ENCODE measurements around the gene DAPK3.

The DAPK3 gene

DNA sequence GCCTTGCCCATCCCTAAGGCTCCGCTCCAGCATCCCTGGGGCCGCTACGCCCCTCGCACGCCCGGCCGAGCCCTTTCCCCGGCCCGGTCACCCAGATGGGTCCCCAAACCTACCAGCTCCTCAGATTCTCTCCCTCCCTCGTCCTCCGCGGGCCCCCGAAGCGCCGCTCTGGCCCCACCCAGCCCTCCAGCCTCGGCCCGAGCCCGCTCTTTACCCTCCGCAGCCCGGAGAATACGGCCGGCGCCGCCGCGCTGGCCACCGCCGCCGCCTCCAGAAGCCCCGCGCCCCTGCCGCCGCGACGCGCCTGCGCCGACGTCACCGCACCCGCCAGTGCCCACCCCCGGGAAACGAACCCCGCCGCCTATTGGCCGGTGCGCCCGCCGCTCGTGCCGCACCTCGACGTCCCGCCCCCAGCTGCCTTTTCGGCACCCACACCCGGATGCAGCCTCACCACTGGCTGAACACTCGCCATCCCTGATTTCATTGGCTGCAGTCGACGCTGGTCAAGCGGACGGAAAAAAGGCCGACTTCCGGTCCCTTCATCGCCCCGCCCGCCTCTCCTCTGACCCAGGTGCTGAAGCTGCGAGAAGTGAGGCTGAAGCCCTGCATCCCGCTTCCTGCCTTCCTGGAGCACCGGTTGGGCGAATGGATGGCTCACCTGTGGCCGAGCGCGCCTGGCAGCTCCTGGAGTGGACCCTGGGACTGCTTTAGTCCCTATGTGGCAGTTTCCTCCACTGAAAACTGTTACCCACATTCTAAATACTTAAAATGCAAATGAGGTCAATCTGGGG, at the start of gene DAPK3:
Gene DAPK3, minus strand, starts transcription at position 292 of the 791 bp plus-strand sequence. CDS start 1,364 bp downstream, outside the sequence.
- Mint-ChIP-seq H3K4me1 (peaks cover 18 to 43% of the 10 kb centered on the region in 2 donors), H3K36me3 (peaks cover 14 to 28% of the 10 kb centered on the region in 2 donors), H3K27ac (peak within 1 kb of the TSS; percentile 56), H3K9me3 (no peaks in the 10 kb centered on the region), H3K4me3 (peak within 1 kb of the TSS; percentile 97 to 98), H3K27me3 (no peaks in the 10 kb centered on the region)
- ATAC-seq (replicated peaks) (peak; percentile 93 to 95), DNase-seq (peak; percentile 95)

DNA sequence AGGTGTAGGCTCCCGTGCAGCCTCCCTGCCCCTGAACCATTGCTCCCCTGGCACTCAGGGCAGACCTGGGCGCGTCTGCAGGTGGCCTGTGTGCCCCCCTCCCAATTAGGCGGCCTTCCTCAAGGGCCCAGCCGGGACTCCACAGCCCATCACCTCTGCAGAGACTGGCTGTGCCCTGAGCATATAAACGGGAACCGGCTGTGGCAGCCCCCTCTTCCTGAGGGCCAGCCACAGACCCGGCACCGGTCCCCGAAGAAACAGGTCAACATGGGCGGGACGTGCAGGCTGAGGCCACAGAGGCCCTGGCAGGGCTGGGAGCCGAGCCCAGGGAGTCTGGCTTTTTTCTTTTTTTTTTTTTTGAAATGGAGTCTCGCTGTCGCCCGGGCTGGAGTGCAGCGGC, 48.7 kb upstream of the DAPK3 start:
- H3K27me3 Mint-ChIP-seq: no peaks in the 10 kb centered on the region
- ATAC-seq (replicated peaks): no peak
- peaks cover 28 to 45% of the 10 kb centered on the region in 2 donors for H3K36me3 Mint-ChIP-seq
- no peak overlapping the region for H3K4me3 Mint-ChIP-seq
- no peaks in the 10 kb centered on the region for H3K9me3 Mint-ChIP-seq
- peaks cover 17 to 28% of the 10 kb centered on the region in 2 donors for H3K4me1 Mint-ChIP-seq
- DNase-seq: no peak
- H3K27ac Mint-ChIP-seq: no peak overlapping the region

GRCh38 chr19:4018775-4019504, 48.0 kb upstream of the DAPK3 start:
- DNase-seq: no peak
- H3K4me1 Mint-ChIP-seq: peaks cover 16 to 33% of the 10 kb centered on the region in 2 donors
- peaks cover 28 to 49% of the 10 kb centered on the region in 2 donors for H3K36me3 Mint-ChIP-seq
- no peak overlapping the region for H3K4me3 Mint-ChIP-seq
- ATAC-seq (replicated peaks): no peak
- no peak overlapping the region for H3K27ac Mint-ChIP-seq
- H3K9me3 Mint-ChIP-seq: no peaks in the 10 kb centered on the region
- no peaks in the 10 kb centered on the region for H3K27me3 Mint-ChIP-seq

DNA sequence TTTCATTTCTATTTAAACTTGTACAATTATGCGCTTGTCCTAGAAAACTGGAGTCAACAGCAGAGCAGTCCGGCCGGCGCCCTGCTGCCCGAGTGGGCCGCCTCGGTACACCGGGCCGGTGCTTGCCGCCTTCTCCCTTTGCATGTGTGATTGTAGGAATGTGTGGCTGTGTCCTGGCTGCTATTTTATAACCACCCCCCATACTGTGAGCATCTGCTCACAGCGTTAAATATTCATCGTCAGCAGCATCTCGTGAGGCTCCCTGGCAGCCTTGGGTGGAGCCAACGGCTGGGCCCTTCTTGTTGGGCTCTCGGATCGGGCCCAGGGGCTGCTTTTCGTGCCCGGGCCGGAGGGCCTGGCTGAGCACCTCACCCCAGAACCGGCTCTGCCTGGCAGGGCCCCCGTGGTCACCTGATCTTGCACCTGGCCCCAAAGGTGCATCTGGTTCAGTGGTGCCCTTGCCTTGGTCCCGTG, 47.3 kb upstream of the DAPK3 start:
- Mint-ChIP-seq H3K4me3 (no peak overlapping the region), H3K36me3 (peaks cover 25 to 49% of the 10 kb centered on the region in 2 donors), H3K27ac (no peak overlapping the region), H3K27me3 (no peaks in the 10 kb centered on the region), H3K9me3 (no peaks in the 10 kb centered on the region), H3K4me1 (peaks cover 15 to 35% of the 10 kb centered on the region in 2 donors)
- ATAC-seq (replicated peaks) (no peak), DNase-seq (no peak)

DNA sequence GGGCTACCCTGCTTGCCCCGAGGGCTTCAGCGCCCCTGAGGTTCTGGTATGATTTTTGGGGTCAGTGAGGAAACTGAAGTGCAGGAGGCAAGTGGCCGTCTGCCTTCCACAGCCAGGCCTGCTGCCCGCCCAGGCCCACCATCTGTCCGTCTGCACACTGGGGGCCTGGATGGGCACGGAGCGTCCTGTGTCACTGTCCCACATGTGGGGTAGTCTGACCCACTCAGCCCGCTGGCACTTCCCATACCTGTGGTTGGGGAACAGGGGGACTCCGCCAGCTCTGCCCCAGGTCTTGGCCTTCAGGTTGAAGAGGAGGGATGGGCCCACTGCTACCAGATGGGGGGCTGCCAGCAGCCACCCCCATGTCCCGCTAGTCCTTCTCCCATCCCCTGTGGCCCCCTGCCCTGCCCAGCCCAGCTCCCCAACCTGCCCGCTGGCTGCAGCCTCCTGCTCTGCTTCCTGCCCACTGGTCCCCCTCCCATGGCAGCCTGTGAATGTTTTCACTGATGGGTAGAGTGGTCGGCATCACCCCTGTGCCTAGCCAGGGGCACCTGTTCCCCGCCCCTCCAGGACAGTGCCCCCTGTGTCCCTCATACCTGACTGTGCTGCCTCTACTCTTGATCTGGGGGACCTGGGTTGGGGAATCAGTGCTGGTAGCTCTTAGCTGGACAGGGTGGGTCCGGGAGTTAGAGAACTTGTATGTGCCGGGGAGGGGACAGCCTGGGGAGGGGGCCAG, 46.2 kb upstream of the DAPK3 start:
- ATAC-seq (replicated peaks) (no peak), DNase-seq (no peak)
- peak overlapping the region; percentile 14 for H3K27ac Mint-ChIP-seq
- H3K4me3 Mint-ChIP-seq: no peak overlapping the region
- peaks cover 18 to 46% of the 10 kb centered on the region in 2 donors for H3K4me1 Mint-ChIP-seq
- H3K9me3 Mint-ChIP-seq: no peaks in the 10 kb centered on the region
- no peaks in the 10 kb centered on the region for H3K27me3 Mint-ChIP-seq
- H3K36me3 Mint-ChIP-seq: peaks cover 28 to 55% of the 10 kb centered on the region in 2 donors

DNA sequence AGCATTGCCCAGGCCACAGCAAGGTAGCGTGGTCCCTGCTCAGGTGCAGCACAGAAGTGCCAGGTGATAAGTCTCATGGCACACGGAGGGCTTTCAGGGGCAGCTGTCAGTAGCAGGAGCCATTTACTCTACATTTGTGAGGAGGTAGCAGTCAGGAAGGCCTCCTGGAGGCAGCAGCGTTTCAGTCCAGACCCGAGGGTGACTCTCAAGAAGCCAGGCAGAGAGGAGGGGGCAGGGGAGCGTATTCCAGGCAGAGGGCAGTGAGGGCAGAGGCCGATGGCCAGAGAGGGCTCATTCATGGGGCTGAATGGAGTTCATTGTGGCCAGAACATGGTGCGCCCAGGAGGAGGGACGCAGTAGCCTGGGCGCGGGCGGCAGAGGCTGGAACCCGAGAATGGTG, 45.6 kb upstream of the DAPK3 start:
- DNase-seq (no peak), ATAC-seq (replicated peaks) (no peak)
- Mint-ChIP-seq H3K27ac (peak overlapping the region; percentile 14), H3K36me3 (peaks cover 25 to 52% of the 10 kb centered on the region in 2 donors), H3K4me1 (peaks cover 18 to 46% of the 10 kb centered on the region in 2 donors), H3K9me3 (no peaks in the 10 kb centered on the region), H3K27me3 (no peaks in the 10 kb centered on the region), H3K4me3 (no peak overlapping the region)

DNA sequence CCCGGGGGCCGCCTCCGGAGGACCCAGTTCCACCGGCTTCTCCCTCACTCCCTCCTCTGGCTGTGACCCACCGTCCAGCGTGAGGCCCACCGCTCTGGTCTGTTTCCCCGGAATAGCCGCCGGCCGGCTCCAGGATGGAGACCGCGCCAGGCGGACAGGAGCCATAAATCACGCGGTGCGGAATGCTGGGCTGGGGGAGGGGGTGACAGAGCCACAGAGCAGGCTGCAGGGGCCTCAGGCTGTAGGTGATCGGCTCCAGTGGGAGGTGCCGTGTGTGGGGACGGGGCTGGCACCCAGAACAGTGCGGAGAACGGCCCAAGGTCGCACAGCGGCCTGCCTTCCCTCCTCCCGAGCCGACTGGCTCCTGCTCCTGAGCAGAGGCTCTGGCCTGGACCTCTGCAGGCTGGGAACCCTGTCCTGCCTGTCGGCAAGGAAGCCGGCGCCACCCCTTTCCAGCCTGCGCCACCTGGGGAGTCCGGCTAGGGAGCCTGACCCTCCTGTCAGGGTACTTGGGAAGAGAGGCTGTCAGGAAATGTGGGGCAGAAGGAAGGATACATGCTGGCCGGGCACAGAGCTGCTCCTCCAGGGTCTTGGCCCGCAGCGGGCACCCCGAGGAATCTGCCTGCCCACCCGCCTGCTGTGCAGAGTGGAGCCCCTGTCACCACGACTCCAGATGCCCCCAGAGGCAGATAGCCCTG, 45.0 kb upstream of the DAPK3 start:
- Mint-ChIP-seq H3K4me3 (no peak overlapping the region), H3K9me3 (no peaks in the 10 kb centered on the region), H3K27me3 (no peaks in the 10 kb centered on the region), H3K4me1 (peaks cover 22 to 52% of the 10 kb centered on the region in 2 donors), H3K27ac (no peak overlapping the region), H3K36me3 (peaks cover 25 to 57% of the 10 kb centered on the region in 2 donors)
- DNase-seq: no peak
- ATAC-seq (replicated peaks): no peak

GRCh38 chr19:4014541-4015491, 43.9 kb upstream of the DAPK3 start:
- Mint-ChIP-seq H3K4me3 (no peak overlapping the region), H3K27me3 (no peaks in the 10 kb centered on the region), H3K4me1 (peaks cover 25 to 59% of the 10 kb centered on the region in 2 donors), H3K27ac (no peak overlapping the region), H3K36me3 (peaks cover 25 to 48% of the 10 kb centered on the region in 2 donors), H3K9me3 (no peaks in the 10 kb centered on the region)
- no peak for DNase-seq
- ATAC-seq (replicated peaks): peak; percentile 55 to 59

DNA sequence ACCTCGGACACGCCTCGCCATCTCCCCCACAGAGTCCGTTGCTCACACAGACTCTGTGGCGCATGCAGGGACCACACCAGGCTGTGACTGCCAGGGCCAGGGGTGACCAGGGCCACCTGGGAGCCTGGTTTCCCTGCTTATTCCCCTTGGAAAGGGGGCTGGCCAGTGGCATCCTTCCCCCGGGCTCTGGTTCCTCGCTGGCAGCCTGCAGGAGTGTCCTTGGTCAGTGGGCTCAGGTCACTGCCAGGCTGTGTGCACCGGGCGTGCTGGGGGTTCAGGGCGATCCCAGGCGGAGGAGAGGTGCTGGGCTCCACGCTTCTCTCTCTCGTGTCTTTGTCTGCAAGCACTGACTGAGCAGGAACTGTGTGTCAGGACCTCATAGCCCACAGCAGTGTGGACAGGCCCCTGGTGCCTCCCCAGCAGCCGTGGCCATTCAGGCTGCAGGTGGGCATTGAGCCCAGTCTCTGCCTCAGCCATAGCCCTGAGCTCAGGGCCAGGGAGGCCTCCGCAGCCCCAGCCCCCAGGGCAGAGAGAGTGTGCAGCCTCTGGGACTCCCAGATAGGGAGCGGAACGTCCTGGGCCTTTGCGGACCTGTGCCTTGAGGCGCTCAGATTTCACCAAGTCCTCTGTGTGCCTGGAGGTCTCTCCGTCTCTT, 43.1 kb upstream of the DAPK3 start:
- Mint-ChIP-seq H3K27me3 (no peaks in the 10 kb centered on the region), H3K4me3 (no peak overlapping the region), H3K27ac (no peak overlapping the region), H3K9me3 (no peaks in the 10 kb centered on the region), H3K4me1 (peaks cover 32 to 67% of the 10 kb centered on the region in 2 donors), H3K36me3 (peaks cover 27 to 48% of the 10 kb centered on the region in 2 donors)
- ATAC-seq (replicated peaks) (no peak), DNase-seq (no peak)

DNA sequence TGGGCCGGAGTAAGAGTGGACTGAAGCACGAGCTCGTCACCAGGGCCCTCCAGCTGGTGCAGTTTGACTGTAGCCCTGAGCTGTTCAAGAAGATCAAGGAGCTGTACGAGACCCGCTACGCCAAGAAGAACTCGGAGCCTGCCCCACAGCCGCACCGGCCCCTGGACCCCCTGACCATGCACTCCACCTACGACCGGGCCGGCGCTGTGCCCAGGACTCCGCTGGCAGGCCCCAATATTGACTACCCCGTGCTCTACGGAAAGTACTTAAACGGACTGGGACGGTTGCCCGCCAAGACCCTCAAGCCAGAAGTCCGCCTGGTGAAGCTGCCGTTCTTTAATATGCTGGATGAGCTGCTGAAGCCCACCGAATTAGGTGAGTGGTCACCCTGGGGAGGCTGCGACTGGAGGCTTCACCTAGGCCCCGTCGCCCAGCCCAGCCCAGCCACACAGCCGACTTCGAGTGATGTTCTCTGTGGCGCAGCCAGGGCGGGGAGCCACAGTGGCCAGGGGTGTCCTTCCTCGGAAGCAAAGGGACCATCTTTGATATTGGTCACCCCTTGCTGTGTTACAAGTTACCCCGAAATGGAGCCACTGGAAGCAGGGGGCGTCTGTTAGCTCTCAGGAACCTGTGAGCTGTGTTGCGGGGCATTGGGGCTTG, 42.2 kb upstream of the DAPK3 start:
- no peak for DNase-seq
- Mint-ChIP-seq H3K9me3 (no peaks in the 10 kb centered on the region), H3K36me3 (peaks cover 21 to 42% of the 10 kb centered on the region in 2 donors), H3K4me1 (peaks cover 33 to 69% of the 10 kb centered on the region in 2 donors), H3K4me3 (no peak overlapping the region), H3K27me3 (no peaks in the 10 kb centered on the region), H3K27ac (peak overlapping the region; percentile 65)
- ATAC-seq (replicated peaks): no peak

GRCh38 chr19:4012092-4012974, 41.4 kb upstream of the DAPK3 start:
- ATAC-seq (replicated peaks): no peak
- H3K4me3 Mint-ChIP-seq: peak overlapping the region in 1 of 2 donors; percentile 22
- no peak for DNase-seq
- no peaks in the 10 kb centered on the region for H3K27me3 Mint-ChIP-seq
- no peaks in the 10 kb centered on the region for H3K9me3 Mint-ChIP-seq
- H3K36me3 Mint-ChIP-seq: peaks cover 19 to 39% of the 10 kb centered on the region in 2 donors
- H3K4me1 Mint-ChIP-seq: peaks cover 32 to 67% of the 10 kb centered on the region in 2 donors
- H3K27ac Mint-ChIP-seq: no peak overlapping the region

Measured in stimulated activated naive B cell treated with anti-CD40 and anti-IgM and Interleukin-4, amounts not matched to agents 10 μg/mL and 1 μg/mL and 100 μg/mL, for 72 hours (primary cell).